ENCODE data around the gene STAC.

The STAC gene

DNA sequence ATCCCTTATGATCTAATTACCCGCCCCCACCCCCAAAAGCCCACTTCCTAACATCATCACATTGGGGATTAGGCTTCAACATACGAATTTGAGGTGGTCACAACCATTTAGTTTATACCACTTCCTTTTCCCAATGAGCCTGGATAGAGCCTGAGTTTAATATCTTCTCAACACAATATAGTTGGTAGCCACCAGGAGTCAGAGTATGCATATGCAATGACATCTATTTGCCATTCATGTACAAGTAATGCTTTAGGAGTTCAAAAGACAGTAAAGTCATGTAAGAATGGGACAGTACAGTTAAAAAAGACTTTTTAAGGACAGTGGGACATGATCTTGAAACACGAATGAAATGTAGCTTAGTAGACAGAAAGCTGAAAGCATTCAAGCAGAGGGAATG is 211.7 kb downstream of the STAC start:
- DNase-seq (ENCODE audit: low read depth), result peak; percentile 58

DNA sequence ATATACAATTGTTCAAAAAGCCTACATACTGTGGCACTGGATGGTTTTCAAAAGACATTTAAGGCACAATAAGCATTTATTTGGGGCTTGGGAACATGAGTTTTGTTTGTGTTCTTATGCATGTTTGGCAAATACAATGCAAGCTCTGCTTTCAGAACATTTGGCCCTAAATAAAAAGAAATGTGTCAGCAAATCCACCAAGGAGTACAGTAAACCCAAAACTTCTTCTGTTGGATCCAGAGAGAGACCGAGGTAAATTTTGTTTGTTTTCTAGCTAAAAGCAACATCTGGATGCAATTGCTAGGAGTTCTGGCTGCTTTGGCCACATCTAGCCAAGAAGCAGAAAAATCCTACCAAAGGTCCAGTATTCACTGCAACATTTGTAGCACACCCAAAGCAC is 215.2 kb downstream of the STAC start:
- no peak for DNase-seq (ENCODE audit: low read depth)

DNA sequence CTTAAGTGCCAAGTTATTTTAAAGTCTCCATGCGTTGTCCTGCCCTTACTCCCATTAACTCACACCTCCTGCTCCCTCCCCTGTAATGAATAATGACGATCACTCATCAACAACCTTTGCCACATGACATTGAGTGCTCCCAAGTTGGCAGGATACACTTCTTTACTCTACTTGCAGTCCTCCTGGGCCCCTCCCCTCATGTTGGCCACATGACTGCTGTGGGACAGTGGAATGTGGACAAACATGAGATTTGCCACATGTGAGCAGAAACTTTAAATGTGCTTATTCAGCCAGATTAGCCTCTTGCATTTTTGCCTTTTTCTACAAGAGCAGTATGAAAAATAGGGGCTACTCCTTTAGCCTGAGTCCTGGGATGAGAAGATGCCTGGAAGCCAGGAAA is 216.1 kb downstream of the STAC start:
- DNase-seq (ENCODE audit: low read depth), result peak; percentile 7

DNA sequence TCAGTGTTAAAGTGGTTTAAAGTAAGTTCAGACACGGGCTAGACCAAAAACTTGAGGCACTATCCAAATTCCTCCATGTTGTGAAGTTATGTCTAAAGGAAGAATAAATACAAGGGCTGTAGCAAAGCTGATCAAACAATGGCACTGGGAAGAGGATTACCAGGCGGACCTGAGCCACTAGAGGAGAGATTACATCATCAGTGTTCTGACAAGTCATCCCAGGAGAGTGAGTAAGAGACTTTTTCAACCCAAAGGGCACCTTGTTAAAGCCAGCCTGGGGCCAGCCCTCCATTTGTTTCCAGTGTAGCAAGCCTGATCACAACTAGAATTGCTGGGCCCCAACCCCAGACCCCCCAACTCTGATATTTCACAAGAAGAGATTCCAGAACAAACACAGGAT is 217.1 kb downstream of the STAC start:
- peak; percentile 10 for DNase-seq (ENCODE audit: low read depth)
